ENCODE measurements around the gene TOR1B. TPM values are rescaled to one million over a fixed set of nuclear protein-coding genes. Genes with fewer than 3 reads are reported as not detected.

The TOR1B gene
- polyA plus RNA-seq, 1 of the 3 experiments (the other 2 are of a cell fraction) = 37.4 TPM

DNA sequence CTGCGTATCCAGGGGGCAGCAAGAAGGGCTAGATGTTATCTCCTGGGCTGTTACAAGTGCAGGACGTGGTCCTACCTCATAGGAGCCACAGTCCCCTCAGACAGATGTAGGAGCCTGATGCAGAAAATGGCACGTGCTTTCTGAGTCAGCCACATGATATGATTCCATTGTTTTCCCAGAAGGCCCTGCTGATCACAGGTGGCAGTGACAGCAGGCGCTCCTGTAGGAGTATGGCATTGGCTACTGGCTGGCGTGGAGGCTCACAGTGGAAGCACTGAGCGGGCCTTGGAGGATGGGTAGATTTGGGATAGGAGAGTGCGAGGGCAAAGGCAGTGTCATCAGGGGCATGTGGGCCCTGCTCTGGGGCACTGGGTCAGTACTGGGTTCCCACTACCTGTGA is 54.2 kb downstream of the TOR1B start (continued):
- TF ChIP-seq GATA2 (CRISPR knock-in tag; IDR thresholded peaks at IDR 0.05) (no peak), MEF2A (IDR thresholded peaks at IDR 0.05; ENCODE audit: borderline replicate concordance, low read depth) (no peak)

DNA sequence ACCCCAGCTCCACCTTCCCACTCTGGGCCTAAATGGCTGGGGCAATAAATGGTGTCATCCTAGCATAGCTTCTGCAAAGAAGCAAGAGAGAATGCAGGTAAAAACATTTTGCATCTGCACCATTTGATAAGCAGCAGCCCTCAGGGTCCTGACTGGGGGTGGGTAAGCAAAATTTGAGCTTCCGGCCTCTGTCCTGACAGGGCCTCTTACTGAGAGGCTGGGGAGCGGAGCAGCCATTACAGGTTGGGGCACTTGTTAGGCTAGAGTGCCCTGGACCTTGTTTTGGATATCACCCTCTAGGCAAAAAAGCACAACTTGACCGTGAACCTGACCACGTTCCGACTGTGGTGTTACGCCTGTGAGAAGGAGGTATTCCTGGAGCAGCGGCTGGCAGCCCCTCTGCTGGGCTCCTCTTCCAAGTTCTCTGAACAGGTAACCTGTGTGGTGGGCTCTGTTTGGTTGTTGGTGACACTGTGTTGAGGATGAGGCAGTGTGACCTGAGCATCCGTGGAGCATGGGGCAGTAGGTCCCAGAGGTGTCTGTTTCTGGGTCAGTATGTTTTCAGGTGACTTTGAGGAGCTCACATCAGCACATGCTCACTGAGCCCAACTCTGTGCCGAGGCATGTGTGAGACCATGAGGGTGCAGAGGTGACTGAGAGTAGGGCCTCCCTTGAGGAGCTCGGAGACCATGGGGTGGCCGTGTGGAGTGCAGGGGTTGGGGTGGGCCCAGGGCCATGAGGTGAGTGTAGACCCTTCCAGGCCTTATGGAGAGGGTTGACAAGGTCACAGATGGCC is 55.4 kb downstream of the TOR1B start:
- POLR2A ChIA-PET = no interaction called here
- Histone ChIP-seq H3F3A (replicated peaks; ENCODE audit: insufficient read depth) (no peaks in the 10 kb centered on the region), H3K27ac (ENCODE audit: low read depth in 2 of 2, low read length in 1 of 2) (no peak overlapping the region), H3K9me3 (no peaks in the 10 kb centered on the region), H3K4me2 (no peak overlapping the region), H3K27me3 (ENCODE audit: insufficient read depth) (no peaks in the 10 kb centered on the region), H3K9ac (no peak overlapping the region), H3K79me2 (ENCODE audit: insufficient read depth) (no peaks in the 10 kb centered on the region), H2AFZ (ENCODE audit: low read depth) (no peak overlapping the region), H3K9me2 (no peaks in the 10 kb centered on the region), H3K4me1 (ENCODE audit: control insufficient read depth in 1 of 2, insufficient read depth in 2 of 2, low read depth in 1 of 2, low read length in 1 of 2) (peaks cover 0 to 17% of the 10 kb centered on the region in 2 experiments; a peak in 1 of 4 replicates), H3K36me3 (replicated peaks in 1 of 2; ENCODE audit: control insufficient read depth in 1 of 2, insufficient read depth in 2 of 2, low read length in 1 of 2) (peaks cover 15 to 51% of the 10 kb centered on the region in 2 experiments), H3K4me3 (ENCODE audit: low read depth in 2 of 2, low read length in 1 of 2) (no peak overlapping the region), H4K20me1 (ENCODE audit: insufficient read depth) (no peaks in the 10 kb centered on the region)
- DNase-seq = no peak
- TF ChIP-seq SIN3A (IDR thresholded peaks at IDR 0.05; ENCODE audit: borderline replicate concordance, low read depth, low read length) = no peak
- no peak for TF ChIP-seq RFX5 (IDR thresholded peaks at IDR 0.05; ENCODE audit: low read length)
- TF ChIP-seq RXRA (IDR thresholded peaks at IDR 0.05; ENCODE audit: borderline replicate concordance, low read depth) = no peak
- TF ChIP-seq, protein P1, sequence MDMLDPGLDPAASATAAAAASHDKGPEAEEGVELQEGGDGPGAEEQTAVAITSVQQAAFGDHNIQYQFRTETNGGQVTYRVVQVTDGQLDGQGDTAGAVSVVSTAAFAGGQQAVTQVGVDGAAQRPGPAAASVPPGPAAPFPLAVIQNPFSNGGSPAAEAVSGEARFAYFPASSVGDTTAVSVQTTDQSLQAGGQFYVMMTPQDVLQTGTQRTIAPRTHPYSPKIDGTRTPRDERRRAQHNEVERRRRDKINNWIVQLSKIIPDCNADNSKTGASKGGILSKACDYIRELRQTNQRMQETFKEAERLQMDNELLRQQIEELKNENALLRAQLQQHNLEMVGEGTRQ (IDR thresholded peaks at IDR 0.05; ENCODE audit: borderline replicate concordance, low read depth, low read length) = no peak
- no peak for TF ChIP-seq TCF12 (IDR thresholded peaks at IDR 0.05)
- no peak for TF ChIP-seq RAD21 (IDR thresholded peaks at IDR 0.05; ENCODE audit: low read length)
- TF ChIP-seq FOXM1 (IDR thresholded peaks at IDR 0.05; ENCODE audit: low read depth) = no peak
- TF ChIP-seq, protein P2, sequence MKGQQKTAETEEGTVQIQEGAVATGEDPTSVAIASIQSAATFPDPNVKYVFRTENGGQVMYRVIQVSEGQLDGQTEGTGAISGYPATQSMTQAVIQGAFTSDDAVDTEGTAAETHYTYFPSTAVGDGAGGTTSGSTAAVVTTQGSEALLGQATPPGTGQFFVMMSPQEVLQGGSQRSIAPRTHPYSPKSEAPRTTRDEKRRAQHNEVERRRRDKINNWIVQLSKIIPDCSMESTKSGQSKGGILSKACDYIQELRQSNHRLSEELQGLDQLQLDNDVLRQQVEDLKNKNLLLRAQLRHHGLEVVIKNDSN (IDR thresholded peaks at IDR 0.05; ENCODE audit: borderline replicate concordance, low read depth) = no peak
- no peak for TF ChIP-seq YY1 (IDR thresholded peaks at IDR 0.05; ENCODE audit: low read depth)
- WGBS (ENCODE audit: low lambda C conversion rate) = 98% methylated on average over 7 of the region's 11 CpGs
- CTCF ChIA-PET = no interaction called here

Other genes with a start within 250 kb of the TOR1B start
- 0.24 and 0.30 TPM in 2 replicates for gene C9orf50, start 182.1 kb upstream of the TOR1B start, polyA plus RNA-seq (2012; rRNA removed)
- 75.0 and 78.3 TPM in 2 replicates for gene NTMT1, start 177.0 kb upstream of the TOR1B start, polyA plus RNA-seq (2012; rRNA removed)
- 35.9 and 37.5 TPM in 2 replicates for gene ASB6, start 161.0 kb upstream of the TOR1B start, polyA plus RNA-seq (2012; rRNA removed)
- gene PRRX2, start 137.5 kb upstream of the TOR1B start, polyA plus RNA-seq (2012; rRNA removed) = 0.83 and 0.84 TPM in 2 replicates
- 3.2 and 5.2 TPM in 2 replicates for gene PTGES, start 50.1 kb upstream of the TOR1B start, polyA plus RNA-seq (2012; rRNA removed)
- 85.3 and 120 TPM in 2 replicates for gene TOR1A, start 21.0 kb downstream of the TOR1B start, polyA plus RNA-seq (2012; rRNA removed)
- gene C9orf78, start 32.1 kb downstream of the TOR1B start, polyA plus RNA-seq (2012; rRNA removed) = 59.2 and 70.8 TPM in 2 replicates
- 17.7 and 22.5 TPM in 2 replicates for gene USP20, start 32.3 kb downstream of the TOR1B start, polyA plus RNA-seq (2012; rRNA removed)
- gene FNBP1, start 240.0 kb downstream of the TOR1B start, polyA plus RNA-seq (2012; rRNA removed) = 10.2 and 11.0 TPM in 2 replicates